Right lobe of liver (tissue), 4 donors: ENCODE data around the gene PHEX.

Experiments used
- CTCF ChIP-seq, 4 donors: fragments of 200-600 bp in 3 of 4; fragments of 450-650 bp in 1 of 4; IDR thresholded peaks; one replicate each; pipeline versions ENCODE4 v1.5.1 to v1.8.0; 2016 to 2022; ENCODE audit warnings: antibody characterized with exemption in 4 of 4, mild to moderate bottlenecking in 2 of 4
- POLR2A ChIP-seq: fragments of 450-650 bp; IDR thresholded peaks from one replicate; pipeline ENCODE4 v1.6.1; 2017; ENCODE audit warnings: antibody characterized with exemption, mild to moderate bottlenecking
- donor health status: DM: no; HTN: no; CAD: no.
- donor health status: DM: no; HTN: no; CAD: no.
- donor health status: DM: no; HTN: yes; CAD: no.

- no peak for TF ChIP-seq CTCF (IDR thresholded peaks at IDR 0.05)
- TF ChIP-seq POLR2A = no peak
Observed at GRCh38 chrX:21986596-21986995, 45.5 kb upstream of the PHEX start.
